ENCODE data around the gene ZNF184.
A peak's percentile ranks its signal among the peaks of the same experiment; 100 is the strongest.

Gene ZNF184

DNA sequence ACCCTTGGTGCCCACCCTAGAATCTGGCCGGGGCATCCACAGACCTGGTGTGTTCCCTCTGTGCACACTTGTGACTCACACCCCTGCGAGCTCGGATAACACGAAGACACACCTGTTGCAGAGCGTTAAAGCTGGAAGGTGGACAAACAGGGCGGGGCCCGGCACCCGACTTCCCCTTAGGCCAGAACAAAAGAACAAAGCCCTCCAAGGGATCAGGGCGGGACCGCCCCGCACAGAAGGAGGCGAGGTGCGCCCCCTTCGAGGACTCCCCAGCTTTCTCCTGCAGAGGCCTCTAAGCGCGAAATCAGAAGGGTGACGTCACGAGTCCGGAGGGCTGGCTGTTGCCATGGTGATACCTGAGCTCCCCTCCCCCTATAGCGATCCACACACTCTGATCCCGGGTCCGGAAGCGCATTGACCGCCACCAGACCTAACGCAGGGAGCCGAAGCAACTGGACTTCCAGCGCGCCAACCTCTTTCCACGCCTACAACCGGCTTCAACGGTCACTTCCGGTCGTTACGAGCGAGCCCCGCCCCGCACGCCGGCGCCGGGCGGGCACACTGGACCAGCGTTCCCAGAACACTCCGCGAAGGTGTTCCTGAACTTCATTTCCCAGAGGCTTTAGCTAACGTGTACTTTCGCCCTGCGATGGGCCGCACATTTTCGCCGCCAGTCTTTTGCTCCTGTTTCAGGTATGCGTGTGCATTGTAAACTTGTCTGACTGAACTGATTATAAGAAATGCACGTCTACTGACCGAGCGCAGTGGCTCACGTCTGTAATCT is at the start of gene ZNF184:
Gene ZNF184, minus strand, starts transcription at position 489 of the 784 bp plus-strand sequence. CDS start 811 bp downstream, outside the sequence.
- peak; percentile 94 for DNase-seq (ENCODE audit: low read depth)

GRCh38 chr6:27518881-27519795 is 46.2 kb upstream of the ZNF184 start:
- DNase-seq (ENCODE audit: low read depth): peak; percentile 64

DNA sequence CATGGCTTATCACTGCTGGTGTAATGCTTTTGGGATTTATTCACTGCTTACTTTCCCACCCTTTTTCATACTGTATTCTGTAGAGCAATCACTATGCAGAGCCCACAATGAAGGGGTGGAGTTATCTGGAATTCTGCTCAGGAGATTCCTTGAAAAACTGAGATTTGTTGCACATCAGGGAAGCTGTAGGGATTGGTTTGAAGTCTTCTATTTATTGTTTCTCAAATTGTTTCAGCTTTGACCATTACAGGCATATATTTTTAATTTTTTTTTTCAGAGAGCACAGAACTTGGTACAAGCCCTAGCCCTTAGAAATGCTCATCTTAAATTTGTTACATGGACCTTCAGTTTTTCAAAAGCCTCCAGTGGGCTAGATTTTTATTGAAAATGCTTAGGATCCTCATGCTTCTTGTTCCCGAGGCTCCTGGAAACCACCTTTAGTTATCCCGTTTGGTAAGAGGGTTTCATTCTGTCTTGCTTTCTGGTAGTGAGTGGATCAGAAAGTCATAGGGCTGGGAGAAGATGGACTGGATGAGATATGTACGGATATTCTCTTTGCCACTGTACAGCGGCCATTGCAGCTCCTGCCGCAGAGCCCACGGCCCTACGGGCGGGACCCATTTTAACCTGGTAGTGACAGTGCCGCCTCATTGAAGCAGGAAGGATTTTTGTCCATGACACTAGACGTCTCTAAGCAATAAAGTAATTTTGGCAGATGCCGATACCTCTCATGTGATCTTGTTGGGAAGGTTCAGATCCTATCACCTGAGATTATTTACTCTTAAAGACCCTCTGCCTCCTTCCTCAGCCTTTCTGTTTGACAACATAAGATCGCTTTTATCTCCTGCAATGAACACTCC is 45.3 kb upstream of the ZNF184 start:
- DNase-seq (ENCODE audit: low read depth): no peak

DNA sequence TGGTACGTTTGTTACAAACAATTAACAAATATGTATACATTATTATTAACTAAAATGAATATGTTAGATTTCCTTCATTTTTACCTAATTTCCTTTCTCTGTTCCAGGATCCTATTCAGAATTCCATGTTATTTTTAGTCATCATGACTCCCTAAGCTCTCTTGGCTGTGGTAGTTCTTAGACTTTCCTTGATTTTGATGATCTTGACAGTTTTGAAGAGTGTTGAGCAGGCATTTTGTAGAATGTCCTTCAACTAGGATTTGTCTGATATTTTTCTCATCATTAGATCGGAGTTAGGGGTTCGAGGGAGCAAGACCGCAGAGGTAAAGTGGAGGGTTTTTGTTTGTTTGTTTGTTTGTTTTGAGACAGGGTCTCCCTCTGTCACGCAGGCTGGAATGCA is 44.3 kb upstream of the ZNF184 start:
- DNase-seq (ENCODE audit: low read depth): no peak

DNA sequence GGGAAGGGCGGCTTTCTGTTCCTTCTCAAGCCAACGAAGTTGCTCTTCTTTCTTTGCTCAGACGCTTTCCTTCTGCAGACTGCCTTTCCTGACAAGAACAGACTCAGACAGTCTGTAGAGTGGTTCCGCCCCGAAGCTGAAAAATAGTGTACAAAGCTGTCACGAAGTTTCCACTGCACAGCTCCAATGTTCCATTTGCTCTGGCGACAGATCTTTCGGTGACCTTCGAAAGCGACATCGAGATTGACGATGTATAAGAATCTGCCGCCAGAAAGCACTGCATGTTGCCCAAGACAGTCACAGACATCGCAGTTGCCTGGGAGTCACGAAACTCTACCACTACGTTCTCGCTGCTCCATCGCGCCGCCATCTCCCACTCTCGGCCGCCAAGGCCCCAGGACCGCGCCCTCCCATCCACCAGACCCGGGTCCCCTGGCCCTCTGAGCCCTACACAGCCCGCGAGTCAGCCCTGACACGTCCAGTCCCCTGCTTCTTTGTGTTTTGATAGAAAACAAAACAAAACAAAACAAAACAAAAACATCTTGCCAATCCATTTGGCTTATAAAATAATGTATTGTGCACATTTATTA is 42.1 kb upstream of the ZNF184 start:
- DNase-seq (ENCODE audit: low read depth): no peak

DNA sequence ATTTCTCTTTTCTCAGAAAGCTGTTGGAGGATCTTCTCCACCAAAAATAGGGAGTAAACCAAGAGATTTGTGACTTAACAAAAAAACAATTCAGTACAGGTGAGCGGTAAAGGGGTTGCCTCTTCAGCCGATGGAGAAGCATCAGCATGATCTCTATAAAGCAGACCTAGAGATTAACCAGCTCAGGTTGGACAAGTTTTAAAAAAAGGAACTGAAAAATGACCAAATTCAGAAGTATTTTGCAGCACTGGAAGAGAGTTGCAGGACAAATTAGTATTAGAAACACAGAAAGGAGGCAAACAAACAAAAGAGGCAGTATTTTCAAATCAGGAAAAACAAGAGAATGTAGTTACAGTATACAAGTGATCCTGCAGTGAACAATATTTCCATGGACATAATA is 39.6 kb upstream of the ZNF184 start:
- no peak for DNase-seq (ENCODE audit: low read depth)

- DNase-seq (ENCODE audit: low read depth): no peak
These were observed 34.4 kb upstream of the ZNF184 start for GRCh38 chr6:27507041-27507956.

DNA sequence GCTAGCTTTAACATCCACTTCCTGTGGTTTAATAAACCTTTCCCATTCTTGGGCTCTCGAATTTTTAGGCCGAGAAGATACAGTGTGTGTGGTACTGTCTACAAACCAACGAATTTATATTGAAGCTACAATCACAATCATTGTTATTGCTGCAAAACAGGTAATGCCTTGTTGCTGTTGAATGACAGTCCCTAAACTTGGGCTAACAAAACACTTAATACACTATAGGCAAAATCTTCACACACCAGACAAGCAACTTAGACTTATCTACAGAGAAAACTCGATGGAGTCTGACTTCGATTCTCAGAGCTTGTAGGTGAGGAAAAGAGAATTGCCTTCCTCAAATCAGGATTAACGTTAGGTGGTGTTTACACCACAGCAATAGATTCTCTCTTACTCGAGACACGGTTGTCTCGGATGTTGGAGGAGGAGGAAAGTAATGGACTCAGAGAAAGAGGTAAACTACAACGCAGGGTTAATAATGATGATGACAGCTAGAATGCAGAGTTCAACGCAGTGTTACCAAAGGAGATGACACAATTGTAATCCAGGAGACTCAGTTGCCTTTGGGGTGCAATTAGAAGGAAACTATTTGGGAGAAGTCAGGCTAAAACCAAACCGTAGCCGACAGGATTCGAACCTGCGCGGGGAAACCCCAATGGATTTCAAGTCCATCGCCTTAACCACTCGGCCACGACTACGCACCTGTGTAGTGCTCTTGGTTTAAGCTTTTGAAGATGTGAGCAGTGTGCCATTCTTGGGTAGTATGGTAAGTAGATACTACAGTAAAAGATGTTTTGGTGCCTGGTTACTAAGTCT is 32.5 kb upstream of the ZNF184 start:
- DNase-seq (ENCODE audit: low read depth): no peak

DNA sequence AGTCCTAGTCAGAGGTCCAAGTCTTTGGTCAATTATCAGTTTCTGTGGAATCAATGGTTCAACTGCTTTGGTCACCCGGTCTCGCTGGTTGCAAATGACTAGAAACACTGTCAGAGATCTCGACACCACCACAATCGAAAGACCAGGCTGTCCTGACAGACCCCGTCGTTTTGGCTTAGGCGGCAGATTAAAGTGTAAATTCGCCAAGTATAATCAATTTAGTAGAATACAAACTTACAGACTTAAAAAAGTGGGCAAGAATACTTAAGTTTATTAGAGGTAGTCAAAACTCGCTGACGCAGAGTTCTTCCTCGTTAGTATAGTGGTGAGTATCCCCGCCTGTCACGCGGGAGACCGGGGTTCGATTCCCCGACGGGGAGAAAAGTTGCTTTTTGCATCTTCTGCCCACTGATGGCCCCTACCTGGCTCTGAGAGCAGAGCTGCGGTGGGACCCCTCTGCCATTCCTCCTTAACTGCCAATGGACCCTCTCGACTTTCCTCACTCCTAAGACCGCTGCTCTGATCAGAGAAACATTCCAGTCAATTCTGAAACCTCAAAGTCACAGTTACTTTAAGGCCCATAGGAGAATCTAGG is 30.6 kb upstream of the ZNF184 start:
- DNase-seq (ENCODE audit: low read depth): no peak

DNA sequence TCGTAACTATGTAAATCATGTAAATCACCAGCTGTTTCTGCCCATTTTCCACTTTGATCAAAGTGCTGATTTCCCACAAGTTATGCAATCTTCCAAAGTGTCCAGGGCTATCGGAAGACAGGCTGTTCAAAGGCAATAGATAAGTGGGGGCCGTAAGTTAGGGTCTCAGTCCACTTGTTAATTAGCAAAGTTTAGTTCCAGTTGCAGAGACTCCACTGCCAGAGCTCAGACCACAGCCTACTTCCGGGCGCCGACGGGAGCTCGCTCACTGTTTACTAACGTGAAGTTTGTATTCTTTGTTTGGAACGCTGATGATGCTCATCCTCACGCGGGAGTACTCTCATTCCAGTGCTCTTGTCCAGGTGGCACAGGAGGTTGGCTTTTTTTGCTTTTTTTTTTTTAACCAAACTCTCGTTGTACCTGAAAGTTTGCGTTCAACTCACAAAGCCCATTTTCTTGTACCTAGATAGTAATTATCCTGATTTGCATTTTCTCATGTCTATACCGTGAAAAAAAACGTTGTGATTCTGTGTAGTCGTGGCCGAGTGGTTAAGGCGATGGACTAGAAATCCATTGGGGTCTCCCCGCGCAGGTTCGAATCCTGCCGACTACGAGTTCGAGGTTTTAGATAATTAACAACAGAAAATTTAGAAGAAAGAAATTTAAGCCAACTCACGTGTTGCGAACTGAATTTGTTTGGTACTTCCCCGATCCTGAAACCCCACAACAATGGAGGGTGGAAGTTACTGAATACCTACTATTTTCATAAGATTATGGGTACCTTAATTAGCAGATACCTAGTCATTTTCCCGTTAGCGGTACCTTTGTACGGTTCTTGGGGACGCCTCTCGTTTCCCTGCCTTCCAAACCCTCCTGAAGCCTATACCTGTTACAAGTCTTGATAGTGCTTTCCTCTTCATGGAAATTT is 29.9 kb upstream of the ZNF184 start:
- no peak for DNase-seq (ENCODE audit: low read depth)

GRCh38 chr6:27501187-27501586 is 28.3 kb upstream of the ZNF184 start:
- DNase-seq (ENCODE audit: low read depth): no peak

DNA sequence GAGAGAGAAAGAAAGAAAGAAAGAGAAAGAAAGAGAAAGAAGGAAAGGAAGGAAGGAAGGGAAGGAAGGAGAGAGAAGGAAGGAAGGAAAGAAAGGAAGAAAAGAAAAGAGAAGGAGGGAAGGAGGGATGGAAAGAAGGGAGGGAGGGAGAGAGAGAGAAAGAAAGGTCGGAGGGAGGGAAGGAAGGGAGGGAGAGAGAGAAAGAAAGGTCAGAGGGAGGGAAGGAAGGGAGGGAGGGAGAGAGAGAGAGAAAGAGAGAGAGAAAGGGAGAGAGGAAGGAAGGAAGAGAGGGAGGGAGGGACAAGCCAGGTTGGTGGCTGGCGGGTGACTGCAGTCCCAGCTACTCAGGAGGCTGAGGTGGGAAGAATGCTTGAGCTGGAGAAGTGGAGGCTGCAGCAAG is 27.3 kb upstream of the ZNF184 start:
- no peak for DNase-seq (ENCODE audit: low read depth)

- peak; percentile 53 for DNase-seq (ENCODE audit: low read depth)
These were observed 22.7 kb upstream of the ZNF184 start for GRCh38 chr6:27495386-27496135.

GRCh38 chr6:27494987-27495385 is 22.1 kb upstream of the ZNF184 start:
- no peak for DNase-seq (ENCODE audit: low read depth)

DNA sequence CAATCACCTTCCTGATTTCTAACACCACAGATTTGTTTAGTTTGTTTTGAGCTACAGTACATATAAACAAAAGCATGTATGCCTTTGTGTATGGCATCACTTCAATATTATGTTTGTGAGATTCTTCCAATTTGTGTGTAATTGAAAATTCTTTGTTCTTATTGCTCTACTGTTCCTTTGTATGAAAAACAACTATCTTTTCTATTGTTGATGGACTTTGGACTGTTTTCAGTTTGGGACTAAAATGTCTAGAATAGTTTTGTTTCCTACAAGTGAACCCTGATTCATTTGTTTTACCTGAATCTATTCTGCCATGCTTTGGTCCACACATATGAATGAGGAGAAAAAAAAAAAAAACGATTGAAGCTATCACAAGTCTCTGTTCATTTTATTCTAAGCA is 21.2 kb upstream of the ZNF184 start:
- DNase-seq (ENCODE audit: low read depth): no peak

DNA sequence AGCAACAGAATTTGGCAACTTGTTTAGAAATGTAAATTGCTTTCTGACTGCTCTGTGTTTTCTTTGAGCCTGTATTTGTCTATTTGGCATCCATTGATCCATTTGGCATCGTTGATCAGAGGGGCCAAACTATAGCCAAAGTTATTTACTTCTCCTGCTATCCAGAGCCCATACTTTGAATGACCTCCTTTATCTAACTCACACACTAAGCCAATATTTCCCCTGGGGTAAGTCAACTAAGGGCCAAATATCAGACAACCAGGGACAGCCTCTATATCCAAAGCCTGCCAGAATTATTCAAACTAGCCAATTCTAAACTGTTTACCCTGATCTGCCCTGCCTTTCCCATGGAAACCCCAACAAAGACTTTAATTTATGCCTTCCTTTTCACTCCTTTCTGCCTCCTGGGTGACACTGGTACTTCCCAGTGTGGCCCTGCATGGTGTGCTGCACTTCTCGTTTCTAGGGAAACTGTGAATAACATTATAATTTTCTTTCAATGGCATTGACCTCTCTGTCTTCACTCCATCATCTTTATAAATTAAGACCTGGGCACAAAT is 19.8 kb upstream of the ZNF184 start:
- no peak for DNase-seq (ENCODE audit: low read depth)

All from GM04504 (cell line).